Activated CD8-positive, alpha-beta memory T cell treated with anti-CD3 and anti-CD28 coated beads, Interleukin-2, amount 50 U/mL, for 24 hours (primary cell): ENCODE results near the gene SPEM1.
"Not testable (repeated sequence)": the region's sequence is repeated elsewhere in the genome, so short reads cannot be mapped to it uniquely, and the experiment has no call there.

Experiments used
- DNase-seq: peaks from one replicate; pipeline ENCODE4 v3.0.0-alpha.2; 2020; ENCODE audit errors: extremely low read depth

The SPEM1 gene

GRCh38 chr17:7468804-7469389, 48.8 kb downstream of the SPEM1 start:
- no peak for DNase-seq

GRCh38 chr17:7469843-7470242, 49.7 kb downstream of the SPEM1 start:
- DNase-seq = not testable (repeated sequence)

GRCh38 chr17:7470457-7470973, 50.4 kb downstream of the SPEM1 start:
- not testable (repeated sequence) for DNase-seq
